COLO668 (cell line): ENCODE results near the gene HSF2BP.
"Not testable (repeated sequence)": the region's sequence is repeated elsewhere in the genome, so short reads cannot be mapped to it uniquely, and the experiment has no call there.

ENCODE experiments used
- DNase-seq: peaks from one replicate; lab custom pipeline; 2025; ENCODE audit not compliant: unreplicated experiment; lab: John Stamatoyannopoulos, UW

Gene HSF2BP

GRCh38 chr21:43619856-43620255 is 39.4 kb downstream of the HSF2BP start:
- no peak for DNase-seq

DNA sequence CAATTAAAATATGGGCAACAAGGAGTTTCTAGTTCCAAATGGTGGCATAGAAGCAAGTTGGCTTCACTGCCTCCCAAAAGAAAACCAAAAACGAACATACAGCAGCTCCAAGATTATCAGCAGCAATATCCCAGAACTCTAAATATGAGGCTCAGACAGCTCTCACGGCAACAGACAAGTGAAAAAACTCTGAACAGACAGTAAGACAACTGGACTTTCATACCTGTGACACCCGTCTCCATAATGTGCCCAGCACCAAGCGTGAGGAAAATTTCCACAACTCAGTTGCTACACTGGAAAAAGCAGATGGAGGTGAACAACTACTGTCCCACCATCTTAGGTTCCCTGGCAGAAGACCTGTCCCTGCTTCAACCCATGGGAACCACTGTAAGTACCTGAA is 39.9 kb downstream of the HSF2BP start:
- no peak for DNase-seq

- no peak for DNase-seq
These were observed 40.3 kb downstream of the HSF2BP start for GRCh38 chr21:43618940-43619339.

GRCh38 chr21:43616861-43617260 is 42.4 kb downstream of the HSF2BP start:
- DNase-seq: not testable (repeated sequence)

GRCh38 chr21:43614839-43615238 is 44.4 kb downstream of the HSF2BP start:
- no peak for DNase-seq

GRCh38 chr21:43613755-43614638 is 45.3 kb downstream of the HSF2BP start:
- no peak for DNase-seq

- DNase-seq: peak; percentile 47
These were observed 47.5 kb downstream of the HSF2BP start for GRCh38 chr21:43611598-43612369.

DNA sequence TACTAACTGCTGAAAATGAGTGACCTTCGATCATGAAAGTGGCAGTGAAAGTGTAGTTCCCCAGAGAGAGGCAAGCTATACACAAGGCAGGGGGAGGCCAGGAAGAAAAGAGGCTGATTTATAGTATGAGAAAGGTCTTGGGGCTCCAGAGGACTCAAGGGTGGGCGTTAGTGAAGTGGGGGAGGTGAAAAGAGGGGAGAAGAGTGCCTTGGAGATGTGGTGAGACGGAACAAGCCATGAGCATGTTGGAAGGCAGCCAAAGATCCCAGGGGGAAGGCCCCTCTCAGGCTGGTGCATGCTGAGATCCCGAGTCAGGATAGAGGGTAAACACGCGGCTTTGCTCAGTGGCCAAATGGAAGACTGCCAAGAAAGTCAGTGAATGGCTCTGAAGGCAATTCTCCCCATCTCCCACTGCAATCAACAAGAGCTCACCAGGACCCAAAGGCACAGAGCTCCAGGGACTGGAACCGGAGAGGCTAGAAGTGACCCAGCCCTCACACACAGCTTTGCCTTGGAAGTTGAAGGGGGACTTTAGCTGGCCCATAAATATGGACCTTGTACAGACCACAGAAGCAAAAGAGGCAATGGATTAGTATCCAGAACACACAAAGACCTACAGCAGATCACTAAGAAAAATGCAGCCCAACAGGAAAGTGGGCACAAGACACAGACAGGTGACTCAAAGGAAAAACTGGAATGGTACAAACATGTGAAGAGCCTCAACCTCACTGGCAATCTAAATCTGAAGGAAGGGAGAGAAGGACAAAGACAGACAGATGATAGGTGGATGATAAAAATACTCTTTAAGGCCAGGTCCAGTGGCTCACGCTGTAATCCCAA is 49.6 kb downstream of the HSF2BP start:
- peak; percentile 46 for DNase-seq

GRCh38 chr21:43608664-43609063 is 50.6 kb downstream of the HSF2BP start:
- no peak for DNase-seq

DNA sequence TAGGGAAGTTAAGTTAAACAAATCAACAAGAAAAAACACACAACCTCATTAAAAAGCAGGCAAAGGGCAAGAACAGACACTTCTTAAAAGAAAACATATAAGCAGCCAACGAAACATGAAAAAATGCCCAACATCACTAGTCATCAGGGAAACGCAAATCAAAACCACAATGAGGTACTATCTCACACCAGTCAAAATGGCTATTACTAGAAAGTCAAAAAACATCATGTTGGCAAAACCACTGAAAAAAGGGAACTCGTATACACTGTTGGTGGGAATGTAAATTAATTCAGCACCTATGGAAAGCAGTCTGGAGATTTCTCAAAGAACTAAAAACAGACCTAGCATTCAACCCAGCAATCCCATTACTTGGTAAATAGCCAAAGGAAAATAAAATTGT is 51.1 kb downstream of the HSF2BP start:
- DNase-seq: no peak

DNA sequence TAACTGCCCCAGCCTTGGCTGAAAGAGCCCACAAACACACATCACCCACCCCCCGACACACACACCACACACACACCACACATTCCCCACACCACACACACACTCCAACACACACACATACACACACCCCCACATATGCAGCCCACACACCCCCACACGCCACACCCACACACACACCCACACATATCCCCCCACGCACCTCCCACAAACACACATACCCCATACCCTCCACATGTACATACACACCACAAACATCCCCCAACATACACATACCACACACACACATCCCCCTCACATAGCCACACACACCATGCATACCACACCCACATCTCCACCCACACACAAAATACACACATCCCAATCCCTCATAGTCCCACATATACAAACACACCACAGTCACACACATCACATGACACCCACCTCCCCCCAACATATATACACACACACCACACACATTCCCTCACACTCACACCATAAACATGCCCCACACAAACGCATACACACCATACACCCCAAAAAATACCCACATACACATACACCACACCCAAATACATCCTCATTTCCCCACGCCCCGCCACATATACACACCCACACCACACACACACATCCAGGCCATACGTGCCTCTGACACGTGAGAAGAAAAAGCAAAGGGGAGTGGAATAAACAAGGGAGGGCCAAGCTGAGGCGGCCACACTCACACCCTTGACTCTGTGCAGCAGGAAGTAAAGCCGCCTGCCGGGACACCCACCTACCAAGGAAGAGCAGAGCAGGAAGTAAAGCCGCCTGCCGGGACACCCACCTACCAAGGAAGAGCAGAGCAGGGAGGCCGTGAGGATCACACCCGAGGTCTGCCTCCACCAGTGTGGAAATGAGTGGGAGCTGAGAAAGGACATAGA is 53.7 kb downstream of the HSF2BP start:
- no peak for DNase-seq

DNA sequence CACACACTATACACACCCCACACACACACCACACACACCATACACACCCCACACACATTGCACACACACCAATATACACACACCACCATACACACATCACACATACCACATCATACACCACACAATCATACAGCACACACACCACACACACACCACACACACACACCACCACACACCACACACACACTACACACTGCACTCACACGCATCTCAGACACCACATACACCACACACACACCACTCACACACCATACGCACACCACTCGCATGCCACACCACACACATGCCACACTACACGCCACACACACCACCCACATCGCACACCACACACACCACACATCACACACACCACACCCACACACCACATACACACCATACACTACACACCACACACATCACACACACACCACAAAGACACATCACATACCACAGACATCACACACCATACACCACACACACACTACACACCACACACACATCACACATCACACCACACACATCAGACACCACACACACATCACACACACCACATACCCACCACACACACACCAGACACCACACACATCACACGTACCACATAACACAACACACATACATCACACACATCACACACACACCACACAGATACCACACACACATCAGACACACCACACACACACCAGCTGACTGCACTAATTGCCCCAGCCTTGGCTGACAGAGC is 54.6 kb downstream of the HSF2BP start:
- no peak for DNase-seq

- no peak for DNase-seq
These were observed 55.4 kb downstream of the HSF2BP start for GRCh38 chr21:43603641-43604504.

- no peak for DNase-seq
These were observed 56.1 kb downstream of the HSF2BP start for GRCh38 chr21:43603233-43603626.

DNA sequence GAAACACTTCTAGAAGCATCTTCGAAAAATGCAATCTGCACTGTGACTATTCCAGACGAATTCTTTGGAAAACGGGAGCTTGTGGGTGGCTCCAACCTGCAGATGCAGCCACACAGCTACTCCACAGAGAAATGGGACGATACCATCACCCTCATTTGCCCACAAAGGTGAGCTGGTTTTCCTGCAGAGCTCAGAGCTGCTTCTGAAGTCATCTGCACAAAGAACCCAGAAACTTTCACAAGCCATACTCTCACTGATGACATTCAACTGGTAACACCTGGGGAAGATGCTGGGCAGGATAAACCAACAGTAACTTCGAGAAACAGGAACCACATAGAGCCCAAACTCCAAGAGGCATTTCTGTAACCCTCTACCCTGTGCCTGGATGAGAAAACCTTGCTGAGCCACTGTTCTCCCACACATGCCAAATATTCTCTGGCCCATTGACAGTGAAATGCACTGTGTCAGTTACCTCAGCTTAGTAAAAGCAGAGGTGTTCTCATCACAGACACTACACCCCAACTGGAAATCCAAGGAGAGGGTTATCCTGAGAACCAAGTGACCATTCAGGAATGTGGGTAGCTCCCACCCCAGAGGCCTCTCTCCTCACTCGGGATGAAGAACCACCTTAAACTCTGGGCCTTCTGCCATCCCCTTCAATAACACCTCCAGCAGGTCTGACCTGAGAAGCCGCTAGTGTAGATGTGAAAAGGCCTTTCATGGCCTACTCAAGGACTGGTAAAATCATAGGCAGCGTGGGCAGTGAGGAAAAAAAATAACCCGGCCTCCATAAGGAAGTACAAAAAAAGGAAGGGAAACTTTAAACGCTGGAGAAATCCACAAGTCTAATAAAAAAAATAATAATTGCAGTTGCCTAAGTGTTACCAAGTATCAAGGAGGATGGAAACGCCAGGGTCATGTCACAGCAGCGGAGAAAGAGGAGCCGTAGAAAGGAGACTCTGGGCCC is 56.7 kb downstream of the HSF2BP start:
- DNase-seq: no peak

- DNase-seq: no peak
These were observed 58.5 kb downstream of the HSF2BP start for GRCh38 chr21:43600642-43601402.

DNA sequence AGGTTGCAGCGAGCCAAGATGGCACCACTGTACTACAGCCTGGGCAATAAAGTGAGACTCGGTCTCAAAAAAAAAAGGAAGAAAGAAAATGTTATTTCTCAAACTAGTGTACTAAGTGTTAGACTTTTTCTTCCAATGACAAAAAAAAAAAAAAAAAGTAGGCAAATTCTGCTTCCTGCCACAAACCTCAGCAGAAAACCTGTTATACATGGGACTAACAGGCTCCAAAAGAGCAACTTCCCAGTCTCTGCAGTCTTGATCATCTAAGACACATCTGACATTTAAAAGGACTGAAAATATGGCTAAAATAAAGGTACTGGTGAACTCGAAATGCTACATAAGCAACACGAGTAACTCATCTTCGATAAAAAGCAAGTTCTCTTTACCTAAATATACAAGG is 59.6 kb downstream of the HSF2BP start:
- DNase-seq: no peak
